ENCODE results near the gene NAA16.
"Not testable (repeated sequence)": the region's sequence is repeated elsewhere in the genome, so short reads cannot be mapped to it uniquely, and the experiment has no call there.

Gene NAA16

GRCh38 chr13:41418731-41419130 lies 107.7 kb downstream of the NAA16 start:
- DNase-seq (ENCODE audit: low read depth in 1 of 2, low spot score in 1 of 2), result no peak
- no peaks in the 10 kb centered on the region for H3K27me3 ChIP-seq (ENCODE audit: insufficient read depth, poor library complexity, severe bottlenecking)
- H3K4me3 ChIP-seq (replicated peaks; ENCODE audit: insufficient read depth, low read length), result no peak overlapping the region
- H3K27ac ChIP-seq (replicated peaks), result no peak overlapping the region
- TF ChIP-seq GABPA (IDR thresholded peaks at IDR 0.05; ENCODE audit: low read depth), result no peak
- TF ChIP-seq CTCF (IDR thresholded peaks at IDR 0.05; ENCODE audit: insufficient read depth, low read length), result no peak
- TF ChIP-seq POLR2AphosphoS5 (IDR thresholded peaks at IDR 0.05; ENCODE audit: low read depth), result no peak
- TF ChIP-seq SPI1 (IDR thresholded peaks at IDR 0.05; ENCODE audit: borderline replicate concordance, low read depth), result no peak
- no peak for TF ChIP-seq REST (IDR thresholded peaks at IDR 0.05; ENCODE audit: insufficient replicate concordance, low read depth)

- TF ChIP-seq CTCF (IDR thresholded peaks at IDR 0.05; ENCODE audit: insufficient read depth, low read length), result no peak
- no peak for TF ChIP-seq REST (IDR thresholded peaks at IDR 0.05; ENCODE audit: insufficient replicate concordance, low read depth)
- no peaks in the 10 kb centered on the region for H3K27me3 ChIP-seq (ENCODE audit: insufficient read depth, poor library complexity, severe bottlenecking)
Observed at GRCh38 chr13:41419206-41419605, 108.1 kb downstream of the NAA16 start.

GRCh38 chr13:41420146-41420545 lies 109.1 kb downstream of the NAA16 start:
- TF ChIP-seq POLR2AphosphoS5 (IDR thresholded peaks at IDR 0.05; ENCODE audit: low read depth), result no peak
- no peak for TF ChIP-seq GABPA (IDR thresholded peaks at IDR 0.05; ENCODE audit: low read depth)
- TF ChIP-seq REST (IDR thresholded peaks at IDR 0.05; ENCODE audit: insufficient replicate concordance, low read depth), result no peak
- TF ChIP-seq CTCF (IDR thresholded peaks at IDR 0.05; ENCODE audit: insufficient read depth, low read length), result no peak
- TF ChIP-seq SPI1 (IDR thresholded peaks at IDR 0.05; ENCODE audit: borderline replicate concordance, low read depth), result no peak
- DNase-seq (ENCODE audit: low read depth in 1 of 2, low spot score in 1 of 2), result no peak
- no peaks in the 10 kb centered on the region for H3K27me3 ChIP-seq (ENCODE audit: insufficient read depth, poor library complexity, severe bottlenecking)
- H3K4me3 ChIP-seq (replicated peaks; ENCODE audit: insufficient read depth, low read length), result no peak overlapping the region
- H3K27ac ChIP-seq (replicated peaks), result no peak overlapping the region

More at GRCh38 chr13:41419206-41419605, 108.1 kb downstream of the NAA16 start:
- DNase-seq (ENCODE audit: low read depth in 1 of 2, low spot score in 1 of 2), result no peak
- no peak overlapping the region for H3K4me3 ChIP-seq (replicated peaks; ENCODE audit: insufficient read depth, low read length)
- H3K27ac ChIP-seq (replicated peaks), result no peak overlapping the region

- H3K27ac ChIP-seq (replicated peaks), result not testable (repeated sequence)
Observed at GRCh38 chr13:41421330-41421729, 110.3 kb downstream of the NAA16 start.

GRCh38 chr13:41421983-41422382 lies 110.9 kb downstream of the NAA16 start:
- H3K27ac ChIP-seq (replicated peaks); DNase-seq (ENCODE audit: low read depth in 1 of 2, low spot score in 1 of 2); H3K4me3 ChIP-seq (replicated peaks; ENCODE audit: insufficient read depth, low read length); H3K27me3 ChIP-seq (ENCODE audit: insufficient read depth, poor library complexity, severe bottlenecking): not testable (repeated sequence)

More at GRCh38 chr13:41421330-41421729, 110.3 kb downstream of the NAA16 start:
- H3K4me3 ChIP-seq (replicated peaks; ENCODE audit: insufficient read depth, low read length); DNase-seq (ENCODE audit: low read depth in 1 of 2, low spot score in 1 of 2); H3K27me3 ChIP-seq (ENCODE audit: insufficient read depth, poor library complexity, severe bottlenecking): not testable (repeated sequence)

GRCh38 chr13:41423259-41423658 lies 112.2 kb downstream of the NAA16 start:
- H3K4me3 ChIP-seq (replicated peaks; ENCODE audit: insufficient read depth, low read length); DNase-seq (ENCODE audit: low read depth in 1 of 2, low spot score in 1 of 2); H3K27ac ChIP-seq (replicated peaks); H3K27me3 ChIP-seq (ENCODE audit: insufficient read depth, poor library complexity, severe bottlenecking): not testable (repeated sequence)
